ENCODE data around the gene BLOC1S5. TPM values are rescaled to one million over a fixed set of nuclear protein-coding genes. Genes with fewer than 3 reads are reported as not detected.

Gene BLOC1S5
- total and polyA plus RNA-seq, 11 donors: 4.3 to 15.2 (median 8.8) TPM

GRCh38 chr6:7970616-7971015, 93.6 kb downstream of the BLOC1S5 start:
- ATAC-seq (no peak), DNase-seq (no peak)
- H3K4me3 ChIP-seq: no peak overlapping the region
- no peak overlapping the region for H3K27ac ChIP-seq
- WGBS, 4 donors: 74 to 97% (median 84%) methylated on average over 3 of the region's 3 CpGs
- no peaks in the 10 kb centered on the region for H3K27me3 ChIP-seq
- peaks cover 0 to 17% (median 12%) of the 10 kb centered on the region in 12 donors for H3K4me1 ChIP-seq
- H3K36me3 ChIP-seq: no peaks in the 10 kb centered on the region
- intact Hi-C loops (cut with DNase I): loop anchor here in 2 of 10 donors (10.0 kb wide), 1 partner anchor 56 kb away; the partner anchor contains the start of gene TXNDC5 (in 2 of the 2)
- H3K9me3 ChIP-seq: peaks cover 0 to 8% (median 0%) of the 10 kb centered on the region in 12 donors
- TF ChIP-seq CTCF (IDR thresholded peaks at IDR 0.05) (no peak), POLR2A (IDR thresholded peaks at IDR 0.05) (no peak)

Other genes with a start within 250 kb of the BLOC1S5 start
- gene TXNDC5, start 153.6 kb downstream of the BLOC1S5 start, total RNA-seq: 100 to 1,000 TPM in 1 of 9 donors, 10 to 100 TPM in 8; 33.4 to 110 (median 43.6) TPM
- 100 to 1,000 TPM in 1 of 2 donors, 10 to 100 TPM in 1; 20.3 to 112 TPM for gene TXNDC5, start 153.6 kb downstream of the BLOC1S5 start, polyA plus RNA-seq
- 10 to 100 TPM; 10.3 to 22.2 (median 14.3) TPM for gene EEF1E1, start 38.2 kb upstream of the BLOC1S5 start, total RNA-seq
- 10 to 100 TPM; 19.0 to 50.1 TPM for gene EEF1E1, start 38.2 kb upstream of the BLOC1S5 start, polyA plus RNA-seq

Measured in heart left ventricle (tissue), 16 donors.